ENCODE data around the gene IFI30.

The IFI30 gene

DNA sequence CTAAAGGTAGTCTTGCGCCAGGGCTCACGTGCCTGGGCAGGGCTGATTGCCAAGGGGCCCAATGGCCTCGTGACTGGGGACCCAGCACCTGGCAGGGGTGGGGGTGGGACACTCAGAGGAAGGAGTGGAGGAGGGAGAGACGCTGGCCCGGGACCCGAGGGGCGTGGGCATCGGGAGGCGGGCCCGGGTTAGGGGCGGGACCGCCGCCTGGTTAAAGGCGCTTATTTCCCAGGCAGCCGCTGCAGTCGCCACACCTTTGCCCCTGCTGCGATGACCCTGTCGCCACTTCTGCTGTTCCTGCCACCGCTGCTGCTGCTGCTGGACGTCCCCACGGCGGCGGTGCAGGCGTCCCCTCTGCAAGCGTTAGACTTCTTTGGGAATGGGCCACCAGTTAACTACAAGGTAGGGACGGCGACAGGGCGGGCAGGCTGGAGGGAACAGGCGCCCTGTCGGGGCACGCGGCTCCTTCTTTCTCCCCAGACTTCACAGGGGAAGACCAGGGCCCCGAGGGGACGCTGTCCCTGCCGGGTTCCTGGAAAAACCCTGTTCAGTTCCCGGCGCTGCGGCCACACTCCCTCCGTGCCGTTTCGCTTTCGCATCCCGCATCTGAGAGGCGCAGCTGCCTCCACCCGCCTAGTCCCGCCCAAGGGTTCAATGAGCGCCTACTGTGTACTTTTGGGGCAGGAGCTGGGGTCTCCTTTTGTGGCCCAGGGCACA, at the start of gene IFI30:
Gene IFI30 (plus strand): TSS at position 242 of the 717 bp plus-strand sequence. CDS start 29 bp downstream, at position 271.
- DNase-seq (ENCODE audit: low read depth), result peak; percentile 60

- no peak for DNase-seq (ENCODE audit: low read depth)
These were observed 49.8 kb upstream of the IFI30 start for GRCh38 chr19:18123819-18124218.

- no peak for DNase-seq (ENCODE audit: low read depth)
These were observed 47.5 kb upstream of the IFI30 start for GRCh38 chr19:18126097-18126496.

GRCh38 chr19:18128044-18128443, 45.6 kb upstream of the IFI30 start:
- no peak for DNase-seq (ENCODE audit: low read depth)

DNA sequence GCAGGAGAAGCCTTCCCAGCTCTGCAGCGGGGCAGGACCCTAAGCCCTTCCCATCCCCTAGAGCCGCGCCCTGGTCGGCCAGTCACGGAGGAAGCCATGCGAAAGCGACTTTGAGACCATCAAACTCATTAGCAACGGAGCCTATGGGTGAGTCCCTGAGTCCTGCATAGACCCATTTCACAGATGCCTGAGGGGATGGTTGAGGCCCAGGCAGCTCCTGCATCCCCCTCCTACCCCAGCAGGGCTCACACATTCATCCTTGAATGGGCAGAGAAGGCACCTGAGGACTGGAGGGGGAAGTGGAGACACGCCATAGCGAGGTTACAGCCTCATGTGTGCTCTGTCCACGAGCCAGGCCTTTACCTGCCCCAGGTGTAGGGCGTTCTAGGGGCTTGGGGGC, 44.8 kb upstream of the IFI30 start:
- no peak for DNase-seq (ENCODE audit: low read depth)

- no peak for DNase-seq (ENCODE audit: low read depth)
These were observed 42.9 kb upstream of the IFI30 start for GRCh38 chr19:18130523-18131242.

DNA sequence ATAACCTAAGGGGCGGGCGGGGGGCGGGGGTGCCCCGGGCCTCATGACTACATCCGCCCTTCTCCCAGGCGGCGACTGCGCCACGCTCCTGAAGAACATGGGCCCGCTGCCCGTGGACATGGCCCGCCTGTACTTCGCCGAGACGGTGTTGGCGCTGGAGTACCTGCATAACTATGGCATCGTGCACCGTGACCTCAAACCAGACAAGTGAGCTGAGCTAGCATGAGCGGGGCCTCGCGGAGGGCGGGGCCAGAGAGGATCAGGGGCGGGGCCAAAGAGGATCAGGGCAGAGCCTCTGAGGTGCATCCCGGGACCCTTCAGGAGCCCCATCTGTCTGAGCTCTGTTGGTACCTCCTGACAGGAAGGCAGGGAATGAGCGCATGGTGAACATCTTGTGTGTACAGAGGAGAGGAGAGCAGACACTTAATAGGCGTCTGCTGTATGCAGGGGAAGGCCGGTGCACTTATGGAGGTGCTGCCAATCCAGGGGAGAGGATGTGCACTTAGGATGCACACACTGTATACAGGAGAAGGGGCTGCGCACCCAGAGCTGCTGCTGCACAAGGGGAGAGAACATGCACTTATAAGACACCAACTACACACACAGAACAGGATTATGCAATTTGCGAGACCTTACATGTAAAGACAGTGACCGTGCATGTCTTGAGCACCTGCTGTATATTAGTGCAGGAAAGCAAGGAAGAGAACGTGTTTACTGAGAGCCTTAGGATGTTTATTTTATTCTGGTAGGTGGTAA, 41.6 kb upstream of the IFI30 start:
- no peak for DNase-seq (ENCODE audit: low read depth)

DNA sequence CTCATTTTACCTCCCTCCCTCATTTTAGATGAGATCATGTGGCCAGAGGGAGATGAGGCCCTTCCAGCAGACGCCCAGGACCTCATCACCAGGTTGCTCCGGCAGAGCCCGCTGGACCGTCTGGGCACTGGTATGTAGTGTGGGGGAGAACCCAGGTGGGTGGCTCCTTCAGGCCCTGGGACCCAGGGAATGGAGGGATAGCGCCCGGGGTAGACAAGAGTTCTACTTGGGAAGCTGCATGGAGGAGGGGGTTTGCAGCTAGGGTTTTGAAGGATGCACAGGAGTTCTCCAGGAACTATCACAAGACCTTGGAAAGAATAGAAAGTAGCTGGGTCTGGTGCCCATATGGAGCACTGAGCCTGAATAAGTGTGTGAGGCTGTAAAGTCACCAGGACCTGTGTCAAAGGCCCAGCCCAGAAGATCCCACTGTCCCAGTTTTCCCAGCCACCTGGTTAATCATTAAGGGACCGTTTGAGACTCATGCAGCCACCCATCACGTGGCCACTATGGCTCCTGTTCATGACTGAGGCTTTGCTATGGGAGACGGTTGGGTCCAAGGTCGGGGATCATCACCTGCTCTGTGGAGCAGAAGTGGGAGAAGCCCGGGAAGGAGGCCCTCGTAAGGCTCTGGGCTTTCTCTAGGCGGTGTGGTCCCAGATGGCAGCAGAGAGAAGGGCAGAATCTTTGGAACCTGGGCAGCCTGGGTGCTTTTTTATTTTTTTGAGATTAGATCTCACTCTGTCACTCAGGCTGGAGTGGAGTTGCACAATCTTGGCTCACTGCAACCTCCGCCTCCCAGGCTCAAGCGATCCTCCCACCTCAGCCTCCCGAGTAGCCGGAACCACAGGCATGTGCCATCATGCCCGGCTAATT, 37.7 kb upstream of the IFI30 start:
- no peak for DNase-seq (ENCODE audit: low read depth)

GRCh38 chr19:18137242-18137641, 36.4 kb upstream of the IFI30 start:
- no peak for DNase-seq (ENCODE audit: low read depth)

DNA sequence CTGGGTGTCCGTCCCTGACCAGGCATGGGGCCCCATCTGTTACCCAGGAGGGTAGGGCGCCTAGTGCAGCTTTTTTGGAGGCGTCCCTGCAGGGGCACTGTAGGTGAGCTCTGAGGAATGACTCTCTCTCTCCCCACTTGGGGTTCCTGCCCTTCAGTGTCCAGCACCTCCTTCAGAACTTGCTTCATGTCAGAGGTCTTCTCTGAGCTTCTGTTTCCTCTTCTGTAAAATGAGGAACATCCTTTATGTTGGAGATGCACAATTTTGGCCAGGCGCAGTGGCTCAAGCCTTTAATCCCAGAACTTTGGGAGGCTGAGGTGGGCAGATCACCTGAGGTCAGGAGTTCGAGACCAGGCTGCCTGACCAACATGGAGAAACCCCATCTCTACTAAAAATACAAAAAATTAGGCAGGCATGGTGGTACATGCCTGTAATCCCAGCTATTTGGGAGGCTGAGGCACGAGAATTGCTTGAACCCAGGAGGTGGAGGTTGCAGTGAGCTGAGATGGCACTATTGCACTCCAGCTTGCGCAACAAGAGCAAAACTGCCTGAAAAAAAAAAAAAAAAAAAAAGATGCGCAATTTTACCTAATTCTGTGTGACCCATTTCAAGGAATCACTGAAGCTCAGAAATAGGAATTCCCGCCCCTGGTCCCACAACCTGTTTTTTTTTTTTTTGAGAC, 35.8 kb upstream of the IFI30 start:
- no peak for DNase-seq (ENCODE audit: low read depth)

- no peak for DNase-seq (ENCODE audit: low read depth)
These were observed 33.1 kb upstream of the IFI30 start for GRCh38 chr19:18140473-18140872.

DNA sequence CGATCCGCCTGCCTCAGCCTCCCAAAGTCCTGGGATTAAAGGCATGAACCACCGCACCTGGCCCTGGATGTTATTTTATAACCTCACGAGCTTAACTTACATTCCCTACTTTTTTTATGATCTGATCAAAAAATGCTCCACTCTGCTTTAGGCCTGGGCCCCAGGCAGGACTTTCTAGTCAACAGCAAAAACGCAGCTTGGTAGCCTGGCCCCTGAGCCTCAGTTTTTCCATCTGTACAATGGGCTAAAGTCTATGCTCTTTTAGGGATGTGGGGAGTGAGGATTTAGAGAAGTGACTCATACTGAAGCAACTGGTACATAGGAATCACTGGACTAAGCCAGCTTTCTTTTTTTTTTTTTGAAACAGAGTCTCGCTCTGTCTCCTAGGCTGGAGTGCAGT, 32.6 kb upstream of the IFI30 start:
- DNase-seq (ENCODE audit: low read depth), result no peak

GRCh38 chr19:18143902-18144301, 29.7 kb upstream of the IFI30 start:
- no peak for DNase-seq (ENCODE audit: low read depth)

DNA sequence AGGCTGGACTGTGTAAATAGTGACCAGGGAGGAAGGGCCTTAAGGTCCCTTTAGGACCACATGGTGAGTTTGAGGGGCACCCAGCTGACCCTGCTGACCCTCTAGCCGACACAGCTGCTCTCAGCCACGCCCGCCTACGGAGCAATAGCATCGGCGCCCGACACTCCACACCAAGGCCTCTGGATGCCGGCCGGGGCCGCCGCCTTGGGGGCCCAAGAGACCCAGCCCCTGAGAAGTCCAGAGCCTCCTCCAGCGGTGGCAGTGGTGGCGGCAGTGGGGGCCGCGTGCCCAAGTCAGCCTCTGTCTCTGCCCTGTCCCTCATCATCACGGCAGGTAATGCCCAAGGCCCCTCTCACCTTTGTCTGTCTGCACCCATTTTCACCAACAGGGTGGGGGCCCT, 29.3 kb upstream of the IFI30 start:
- DNase-seq (ENCODE audit: low read depth), result no peak

DNA sequence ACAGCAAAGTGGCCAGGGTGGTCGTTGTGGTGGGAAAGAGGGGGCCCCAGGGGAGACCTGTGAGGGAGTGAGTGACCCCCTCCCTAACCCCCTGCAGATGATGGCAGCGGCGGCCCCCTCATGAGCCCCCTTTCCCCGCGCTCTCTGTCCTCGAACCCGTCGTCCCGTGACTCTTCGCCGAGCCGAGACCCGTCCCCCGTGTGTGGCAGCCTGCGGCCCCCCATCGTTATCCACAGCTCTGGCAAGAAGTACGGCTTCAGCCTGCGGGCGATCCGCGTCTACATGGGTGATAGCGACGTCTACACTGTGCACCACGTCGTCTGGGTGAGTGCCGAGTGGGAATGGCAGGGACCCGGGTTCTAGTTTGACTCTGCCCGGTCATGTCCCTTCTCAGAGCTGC, 28.7 kb upstream of the IFI30 start:
- DNase-seq (ENCODE audit: low read depth), result no peak

DNA sequence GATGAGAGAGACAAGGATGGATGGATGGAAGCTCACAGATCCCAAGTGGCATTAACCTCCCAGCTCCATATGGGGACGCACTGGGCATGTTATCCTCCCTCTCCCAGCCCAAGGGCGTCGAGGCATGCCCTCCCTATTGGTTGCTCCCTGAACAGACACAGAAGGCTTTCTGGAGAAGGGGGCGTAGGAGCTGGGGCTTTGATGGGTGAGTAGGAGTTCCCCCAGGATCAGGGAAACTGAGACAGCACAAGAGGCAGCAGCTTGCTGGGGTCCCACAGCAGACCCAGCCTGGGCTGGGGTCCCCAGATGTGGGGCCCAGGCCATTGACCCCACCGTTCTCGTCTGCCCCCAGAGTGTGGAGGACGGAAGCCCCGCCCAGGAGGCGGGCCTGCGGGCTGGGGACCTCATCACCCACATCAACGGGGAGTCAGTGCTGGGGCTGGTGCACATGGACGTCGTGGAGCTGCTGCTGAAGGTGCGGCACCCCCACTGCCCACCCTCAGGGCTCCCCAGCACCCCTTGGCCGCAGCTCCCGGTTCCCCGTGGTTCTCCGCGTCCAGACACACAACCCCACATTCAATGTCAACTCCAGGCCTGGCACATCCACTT, 28.1 kb upstream of the IFI30 start:
- no peak for DNase-seq (ENCODE audit: low read depth)

DNA sequence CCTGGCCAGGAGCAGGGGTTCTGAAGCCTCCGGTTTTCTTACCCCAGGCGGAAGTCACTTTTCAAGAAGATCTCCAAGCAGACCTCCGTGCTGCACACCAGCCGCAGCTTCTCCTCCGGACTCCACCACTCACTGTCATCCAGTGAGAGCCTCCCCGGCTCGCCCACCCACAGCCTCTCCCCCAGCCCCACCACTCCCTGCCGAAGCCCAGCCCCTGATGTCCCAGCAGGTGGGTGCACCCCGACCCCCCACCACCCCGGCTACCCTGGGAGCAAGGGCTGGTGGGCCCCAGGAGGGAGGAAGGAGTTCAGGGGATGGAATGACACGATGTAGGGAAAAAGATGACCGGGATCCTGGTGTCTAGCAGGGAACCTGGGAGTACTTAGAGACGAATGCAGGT, 26.2 kb upstream of the IFI30 start:
- DNase-seq (ENCODE audit: low read depth), result no peak

GRCh38 chr19:18149596-18149975, 24.0 kb upstream of the IFI30 start:
- DNase-seq (ENCODE audit: low read depth), result no peak

DNA sequence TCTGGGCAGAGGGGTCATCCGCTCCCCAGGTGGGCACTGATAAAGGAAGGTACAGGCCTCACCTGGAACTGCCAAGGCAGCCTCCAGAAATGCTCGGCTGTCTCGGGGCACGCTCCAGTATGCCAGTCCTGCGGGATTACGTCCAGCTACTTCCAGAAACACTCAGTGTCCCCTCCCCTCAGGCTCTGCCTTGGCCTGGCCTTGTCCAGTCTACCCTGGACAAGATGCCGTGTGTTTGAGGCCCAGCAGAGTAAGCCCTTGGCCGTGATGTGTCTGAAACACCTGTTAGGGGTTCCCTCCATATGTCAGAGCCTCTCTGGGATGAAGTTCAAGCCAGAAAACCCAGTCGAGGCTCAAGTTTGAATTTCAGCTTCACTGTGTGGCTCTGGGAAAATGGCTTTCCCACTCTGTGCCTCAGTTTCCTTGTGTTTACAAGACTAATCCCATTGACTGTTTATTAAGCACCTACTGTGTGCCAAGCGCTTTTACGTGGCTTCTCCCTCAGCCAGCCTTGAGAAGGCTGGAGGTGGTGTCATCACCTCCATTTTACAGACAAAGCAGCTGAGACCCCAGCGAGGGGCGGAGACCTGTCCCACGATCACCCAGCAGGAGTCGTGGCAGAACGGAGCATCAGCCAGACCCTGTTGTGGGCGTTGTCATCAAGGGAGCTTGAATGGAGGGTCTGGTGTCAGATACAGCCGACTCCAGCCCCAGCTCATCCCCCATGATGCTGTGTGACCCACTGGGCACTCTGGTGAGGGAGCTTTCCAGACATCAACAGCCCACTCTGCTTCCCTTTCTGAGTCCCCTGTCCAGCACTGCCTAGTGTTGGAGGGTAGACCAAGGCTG, 22.6 kb upstream of the IFI30 start:
- no peak for DNase-seq (ENCODE audit: low read depth)

- DNase-seq (ENCODE audit: low read depth), result peak; percentile 97
These were observed 21.2 kb upstream of the IFI30 start for GRCh38 chr19:18152442-18152816.

All from activated T-cell treated with anti-CD3 and anti-CD28 coated beads for 48 hours (primary cell).